ENCODE measurements around the gene ARMCX2.

DNA sequence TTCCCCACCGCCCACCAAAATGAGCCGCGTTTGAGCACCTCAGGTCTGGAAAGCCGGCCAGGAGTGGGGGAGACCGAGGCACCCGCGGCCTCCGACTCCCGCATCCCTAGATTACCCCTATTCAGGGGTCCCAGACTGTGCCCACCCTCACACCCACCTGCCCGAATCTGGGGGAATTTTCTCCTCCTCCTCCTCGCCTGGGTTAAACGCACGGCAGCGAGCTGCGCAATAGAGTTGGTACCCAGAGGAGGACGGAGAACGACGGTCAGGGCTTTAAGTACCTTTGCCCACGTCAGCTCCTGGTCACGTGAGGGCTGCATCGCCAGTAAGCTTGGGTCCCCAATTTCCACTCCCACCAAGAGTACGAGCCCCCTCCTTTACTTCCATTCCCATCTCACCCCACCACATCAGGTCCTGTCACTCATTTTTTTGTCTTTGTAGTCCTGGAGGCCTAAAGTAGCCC is at the start of gene ARMCX2:
- TF ChIP-seq GATA2 (IDR thresholded peaks at IDR 0.05; ENCODE audit: low read depth, low read length) (no peak), GATA3 (IDR thresholded peaks at IDR 0.05; ENCODE audit: low read depth, low read length) (no peak)

All from SH-SY5Y (cell line).